Hematopoietic multipotent progenitor cell (in vitro differentiated cells): ENCODE measurements around the gene PLCL1. TPM values are rescaled to one million over a fixed set of nuclear protein-coding genes. Genes with fewer than 3 reads are reported as not detected.

Experiments used
- DNase-seq, 3 donors: peaks; one replicate each; pipeline ENCODE4 v3.0.0-alpha.2; 2011 to 2015; ENCODE audit warnings: low read depth in 2 of 3, low spot score in 2 of 3
- total RNA-seq: library from RNA; depleted of rRNA; stranded (reverse); fragments of >200 nt; gene quantifications from one replicate; pipeline ENCODE4 v1.2.3, GENCODE V29; 2012

PLCL1 gene
- total RNA-seq, 1 donor: 0.27 TPM

DNA sequence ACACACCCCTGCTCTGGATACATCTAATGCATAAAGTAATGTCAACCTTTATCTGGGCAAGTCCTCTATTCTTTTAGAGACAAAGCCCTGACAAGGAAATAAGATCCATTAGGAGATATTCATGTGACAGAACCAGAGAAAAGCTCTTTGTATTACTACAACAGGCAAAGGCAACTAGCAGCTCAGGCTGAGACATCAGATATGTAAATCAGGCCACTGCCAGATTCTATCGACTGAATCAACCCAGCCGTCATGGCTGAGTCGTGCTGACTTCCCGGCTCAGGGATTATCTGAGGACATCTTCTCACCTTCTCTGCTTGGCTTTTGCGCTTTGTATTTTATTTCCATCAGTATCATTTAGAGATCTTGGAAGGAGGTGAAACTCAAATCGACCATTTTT, 294.5 kb downstream of the PLCL1 start:
- DNase-seq: no peak

DNA sequence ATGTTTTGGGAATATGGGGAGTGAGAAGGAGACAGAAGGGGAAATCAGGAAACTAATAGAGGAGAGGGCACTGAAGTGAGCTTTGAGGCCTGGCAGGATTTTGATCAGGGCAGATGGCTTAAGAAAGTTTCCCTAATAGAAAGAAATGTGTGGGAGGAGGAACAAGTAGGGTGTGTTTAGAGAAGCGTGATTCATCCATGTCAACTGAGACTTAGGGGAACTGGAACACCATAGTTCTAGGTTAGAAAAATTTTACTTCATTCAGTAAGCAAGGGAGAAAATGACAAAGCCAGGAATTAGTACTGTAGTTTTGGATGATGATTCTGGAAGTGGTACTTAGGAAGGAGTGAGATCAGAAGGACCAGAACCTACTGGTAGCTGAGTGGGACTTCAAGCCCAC, 296.0 kb downstream of the PLCL1 start:
- DNase-seq: no peak

DNA sequence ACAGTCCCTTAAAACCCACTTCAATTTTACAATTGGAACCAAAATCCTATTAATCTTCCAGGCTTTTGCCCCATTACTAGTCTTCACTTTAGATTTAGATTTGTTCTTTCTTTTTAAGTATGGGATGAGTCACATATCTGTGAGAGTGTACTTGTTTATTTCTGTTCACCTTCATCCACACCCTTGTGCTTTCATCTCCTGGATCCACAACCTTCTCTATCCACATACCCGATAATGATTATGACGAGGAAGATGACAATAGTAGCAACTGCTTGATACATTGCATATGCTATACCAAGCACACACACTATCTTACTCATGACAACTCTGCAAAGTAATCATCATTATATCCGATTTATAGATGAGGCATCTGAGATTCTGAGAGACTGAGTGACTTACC, 297.3 kb downstream of the PLCL1 start:
- DNase-seq: no peak

DNA sequence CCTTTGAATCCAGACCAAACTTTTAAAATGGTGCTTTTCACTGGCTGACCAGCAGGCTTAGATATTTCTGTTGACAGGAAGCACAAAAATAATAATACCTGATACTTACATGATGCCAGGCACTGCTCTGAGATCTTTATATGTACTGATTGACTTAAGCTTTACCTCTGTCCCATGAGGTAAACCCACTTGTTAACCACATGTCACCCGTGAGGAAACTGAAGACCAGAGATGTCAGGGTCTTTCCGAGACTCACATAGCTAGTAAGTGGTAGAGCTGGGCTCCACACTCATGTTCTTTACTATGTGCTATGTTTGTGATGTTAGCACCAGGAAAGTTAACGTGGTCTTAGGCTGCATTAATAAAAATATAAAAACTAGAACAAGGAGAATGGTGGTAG, 297.7 kb downstream of the PLCL1 start:
- DNase-seq: no peak

DNA sequence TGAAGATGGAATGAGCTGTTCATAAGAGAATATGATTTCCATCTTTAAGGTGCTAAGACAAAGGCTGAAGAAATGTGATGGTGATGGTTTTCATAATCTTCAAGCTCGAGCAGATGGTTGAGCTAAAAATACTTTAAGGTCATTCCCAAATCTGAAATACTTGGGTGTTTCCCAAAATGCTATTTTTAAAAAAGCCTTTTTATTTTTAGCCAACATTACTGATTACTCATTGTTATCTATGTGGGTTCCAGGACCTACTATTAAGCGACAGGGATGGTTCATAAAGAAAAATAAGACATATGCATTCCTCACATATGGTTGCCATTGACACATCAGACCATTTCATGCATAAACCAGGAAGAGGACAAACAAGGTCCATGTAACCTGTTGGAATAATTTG, 298.5 kb downstream of the PLCL1 start:
- DNase-seq: no peak

DNA sequence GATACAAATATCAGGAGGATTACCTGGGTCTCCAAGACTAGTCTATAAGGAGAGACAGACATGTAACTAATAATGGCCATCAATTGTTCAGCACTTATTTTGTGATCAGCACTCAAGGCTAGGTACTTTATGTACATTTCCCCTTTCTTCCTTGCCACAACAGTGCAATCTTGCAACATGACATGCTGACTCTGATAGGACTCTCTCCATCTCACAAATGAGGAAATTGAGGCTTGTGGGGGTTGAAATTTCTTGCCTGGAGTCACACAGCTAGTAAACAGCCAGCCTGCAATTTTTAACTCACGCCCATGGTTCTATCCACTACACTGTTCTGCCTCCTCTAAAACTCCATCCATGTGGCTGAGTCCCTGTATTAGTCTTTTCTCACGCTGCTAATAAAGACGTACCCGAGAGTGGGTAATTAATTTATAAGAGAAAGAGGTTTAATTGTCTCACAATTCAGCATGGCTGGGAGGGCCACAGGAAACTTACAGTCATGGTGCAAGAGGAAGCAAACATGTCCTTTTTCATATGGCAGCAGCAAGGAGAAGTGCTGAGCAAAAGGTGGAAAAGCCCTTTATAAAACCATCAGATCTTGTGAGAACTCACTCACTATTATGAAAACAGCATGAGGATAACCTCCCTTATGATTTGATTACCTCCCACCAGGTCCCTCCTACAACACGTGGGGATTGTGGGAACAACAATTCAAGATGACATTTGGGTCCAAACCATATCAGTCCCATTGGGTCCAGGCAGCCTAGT, 302.4 kb downstream of the PLCL1 start:
- DNase-seq: peak in 1 of 3 donors; percentile 48

DNA sequence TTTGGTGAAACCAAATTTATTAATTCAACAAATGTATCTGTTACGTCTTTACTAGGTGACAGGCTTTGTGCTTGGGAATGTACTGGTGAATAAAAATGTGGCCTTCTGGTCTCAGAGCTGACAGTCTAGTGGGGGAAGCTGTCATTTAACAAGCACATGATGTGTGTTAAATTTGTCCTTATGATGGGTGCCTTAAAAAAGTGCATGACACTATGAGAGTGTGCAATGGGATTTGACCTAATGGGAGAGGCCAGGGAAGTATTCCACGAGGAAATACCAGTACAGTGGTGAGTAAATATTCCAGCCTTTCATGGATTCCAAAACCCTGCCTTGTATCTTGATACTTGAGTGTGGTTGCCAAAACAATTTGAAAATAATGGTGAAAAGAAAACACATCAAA, 308.9 kb downstream of the PLCL1 start:
- no peak for DNase-seq

DNA sequence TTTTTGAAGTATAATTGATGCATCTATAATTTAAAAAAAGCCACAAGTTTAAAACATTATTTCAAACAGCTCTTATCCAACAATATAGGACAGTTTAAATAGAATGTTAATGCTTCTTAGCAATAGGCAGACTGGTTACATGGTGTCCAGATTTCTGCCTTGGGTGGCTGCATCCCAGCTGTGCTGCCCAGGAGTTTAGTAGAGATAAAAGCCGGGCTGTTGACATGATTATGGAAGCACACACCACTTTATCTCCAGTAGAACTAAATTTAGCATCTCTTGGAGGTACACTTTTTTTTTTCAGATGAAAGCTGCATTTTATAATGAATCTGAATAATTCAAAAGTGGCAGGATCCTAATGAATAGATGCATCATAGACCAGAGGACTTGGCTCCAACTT, 309.7 kb downstream of the PLCL1 start:
- no peak for DNase-seq

DNA sequence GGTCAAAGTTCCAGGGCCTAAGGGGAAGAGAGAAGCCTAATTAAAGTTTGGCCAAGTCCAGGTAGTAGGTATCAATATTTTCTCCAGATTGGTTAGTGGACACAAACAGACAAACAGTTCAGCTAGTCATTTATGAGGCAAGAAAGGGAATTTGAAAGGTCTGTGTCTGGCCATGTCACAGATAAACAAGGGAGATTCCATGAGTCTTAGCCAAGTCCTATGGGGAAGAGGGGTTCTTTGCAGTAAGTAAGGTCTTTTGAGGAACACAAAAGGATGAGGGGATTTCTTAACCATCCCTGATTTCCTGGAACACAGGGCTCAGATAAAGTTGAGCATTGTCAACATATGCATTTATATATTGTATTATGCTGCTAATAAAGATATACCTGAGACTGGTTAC, 310.8 kb downstream of the PLCL1 start:
- DNase-seq: no peak

DNA sequence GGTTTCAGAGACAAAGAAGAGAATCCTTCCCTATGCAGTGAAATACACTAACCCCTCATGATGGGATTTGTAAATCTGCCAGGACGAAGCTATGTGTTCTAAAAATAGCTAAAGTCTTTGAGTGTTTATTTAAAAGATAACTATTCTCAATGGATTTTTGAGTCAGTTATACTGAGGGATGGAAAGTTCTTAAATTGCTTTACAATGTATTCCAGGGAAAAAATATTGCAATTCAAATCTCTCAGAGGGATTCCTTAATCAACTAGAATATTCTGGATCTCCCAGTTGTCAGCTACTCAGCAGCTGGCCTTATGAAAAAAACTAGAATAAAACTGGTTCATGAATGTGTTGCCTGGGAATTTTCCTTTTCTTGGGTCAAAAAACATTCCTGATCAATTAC, 312.4 kb downstream of the PLCL1 start:
- DNase-seq: no peak

DNA sequence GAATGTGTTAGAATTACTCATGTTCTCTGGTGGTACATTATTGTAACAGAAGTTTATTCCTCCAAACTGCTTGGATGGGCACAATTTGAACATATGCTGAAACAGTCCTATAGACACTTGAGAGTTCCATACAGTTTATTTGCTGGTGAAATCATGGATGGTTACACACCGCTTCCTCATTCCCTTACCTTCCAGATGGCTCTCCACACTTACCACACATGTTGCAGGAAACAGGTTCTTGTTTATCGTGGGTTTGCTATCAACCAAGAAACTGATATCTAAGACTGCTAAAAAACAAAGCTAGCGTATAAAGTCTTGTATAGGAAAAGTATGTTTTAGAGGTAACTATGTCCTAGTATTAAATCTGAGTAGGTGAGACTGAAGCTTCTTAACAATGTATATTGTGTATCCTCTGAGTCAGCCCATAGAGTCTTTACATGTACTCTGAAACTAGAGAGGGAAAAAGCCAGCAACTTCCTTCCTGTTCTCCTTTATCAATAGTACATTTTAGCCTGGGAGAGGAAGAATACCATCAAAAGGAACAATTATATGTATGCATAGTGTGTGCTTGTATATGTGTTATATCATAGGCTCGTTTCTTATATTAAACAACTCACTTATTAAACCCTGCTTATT, 313.1 kb downstream of the PLCL1 start:
- DNase-seq: peak in 1 of 3 donors; percentile 25

DNA sequence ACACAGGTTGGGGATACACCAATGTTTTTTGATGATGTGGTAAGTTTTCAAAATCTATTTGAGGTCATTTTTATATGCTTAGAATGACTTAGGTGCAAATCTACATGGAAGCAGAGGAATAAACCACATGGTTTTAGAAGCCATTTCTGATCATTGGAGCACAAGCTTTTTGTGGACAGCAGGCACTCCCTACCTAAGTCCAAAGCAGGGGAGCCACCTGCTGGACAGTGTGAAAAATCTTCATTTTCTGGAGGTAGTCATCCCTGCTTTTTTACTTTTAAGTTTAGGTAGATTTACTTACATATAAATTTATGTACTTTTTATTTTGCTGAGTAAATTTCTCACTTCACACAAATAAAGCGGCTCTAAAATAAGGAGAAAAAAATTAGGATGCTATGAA, 323.2 kb downstream of the PLCL1 start:
- DNase-seq: peak; percentile 7 to 80 (median 39)

DNA sequence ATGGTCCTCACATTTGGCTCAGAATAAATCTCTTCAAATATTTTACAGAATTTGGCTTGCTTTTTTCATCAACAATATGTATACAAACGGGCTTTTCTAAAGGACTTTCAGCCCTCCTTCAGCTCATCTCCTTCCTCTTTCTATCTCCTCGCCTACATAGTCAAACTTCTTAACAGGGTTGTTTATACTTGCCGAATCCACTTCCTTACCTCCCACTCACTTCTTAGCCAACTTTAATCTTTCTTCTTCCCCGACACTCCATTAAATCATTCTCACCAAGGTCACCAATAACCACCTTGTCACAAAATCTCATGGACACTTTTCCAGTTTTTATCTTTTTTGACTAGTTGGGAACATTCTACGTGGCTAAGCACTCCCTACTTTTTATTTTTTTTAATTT, 325.2 kb downstream of the PLCL1 start:
- no peak for DNase-seq

DNA sequence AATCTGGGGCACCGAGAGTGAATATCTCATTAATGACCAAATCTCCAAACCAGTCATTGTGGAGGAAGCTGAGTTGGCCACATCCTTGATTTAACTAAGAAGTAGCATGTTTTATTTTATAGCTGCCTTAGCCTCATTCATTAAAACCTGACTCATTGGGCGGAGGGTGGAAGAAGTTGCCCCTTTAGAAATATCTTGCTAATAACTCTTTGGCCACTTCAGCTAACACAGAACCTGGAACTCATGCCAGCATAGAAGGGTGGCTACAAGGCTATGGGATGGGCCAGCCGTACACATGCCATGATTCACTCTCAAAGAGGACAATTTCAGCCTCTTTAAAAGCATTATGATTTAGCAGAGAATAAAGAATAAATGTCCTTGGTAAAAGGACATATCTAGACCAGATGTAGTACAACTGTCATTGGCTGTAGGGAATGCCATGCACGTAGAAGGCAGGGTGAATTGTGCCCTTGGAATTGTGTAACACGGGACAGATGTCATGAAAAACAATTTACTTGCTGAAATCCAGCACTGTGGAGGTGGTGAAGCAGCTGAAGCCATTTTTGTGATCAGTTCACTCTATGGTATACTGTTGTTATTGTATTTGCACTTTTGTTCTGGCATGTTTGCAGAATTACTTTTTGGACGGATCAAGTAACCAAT, 330.0 kb downstream of the PLCL1 start:
- no peak for DNase-seq

DNA sequence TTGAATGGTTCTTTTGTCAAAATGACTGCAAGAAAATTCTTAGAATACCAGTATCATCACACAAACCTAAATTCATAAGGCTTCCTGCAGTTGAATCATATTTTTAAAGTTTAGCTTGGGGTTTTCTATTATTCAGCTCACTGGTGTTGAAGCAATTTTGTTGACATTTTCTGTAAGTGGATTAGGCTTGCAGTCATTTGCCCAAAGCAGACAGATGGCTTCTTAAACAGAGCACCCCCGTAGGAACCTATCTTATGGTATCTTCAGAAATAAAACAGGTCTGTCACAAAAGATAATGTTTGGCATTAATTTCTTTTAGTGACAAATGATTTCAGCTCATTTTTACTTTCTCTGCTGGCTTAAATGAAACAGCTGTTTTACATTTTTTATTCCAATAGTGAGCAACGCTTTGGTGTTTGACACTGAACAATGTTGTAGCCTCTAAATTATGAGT, 331.1 kb downstream of the PLCL1 start:
- DNase-seq: no peak

DNA sequence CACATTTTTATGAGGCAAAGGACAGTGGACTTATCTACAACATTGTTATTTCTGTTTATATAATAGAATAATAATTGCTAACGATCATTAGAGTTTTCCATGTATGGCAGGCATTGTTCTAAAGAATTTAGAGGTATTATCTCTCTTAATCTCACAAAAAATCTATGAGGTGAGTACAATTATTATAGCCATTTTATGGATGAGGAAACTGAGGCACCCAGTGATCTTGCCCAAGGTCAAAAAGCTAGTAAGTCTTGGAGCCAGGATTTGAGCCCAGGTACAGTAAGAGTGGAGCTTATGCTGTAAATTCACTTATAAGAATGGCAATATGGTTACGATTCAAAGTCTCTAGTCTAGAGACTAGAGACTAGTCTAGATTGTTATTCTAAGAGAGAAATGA, 331.7 kb downstream of the PLCL1 start:
- DNase-seq: no peak

DNA sequence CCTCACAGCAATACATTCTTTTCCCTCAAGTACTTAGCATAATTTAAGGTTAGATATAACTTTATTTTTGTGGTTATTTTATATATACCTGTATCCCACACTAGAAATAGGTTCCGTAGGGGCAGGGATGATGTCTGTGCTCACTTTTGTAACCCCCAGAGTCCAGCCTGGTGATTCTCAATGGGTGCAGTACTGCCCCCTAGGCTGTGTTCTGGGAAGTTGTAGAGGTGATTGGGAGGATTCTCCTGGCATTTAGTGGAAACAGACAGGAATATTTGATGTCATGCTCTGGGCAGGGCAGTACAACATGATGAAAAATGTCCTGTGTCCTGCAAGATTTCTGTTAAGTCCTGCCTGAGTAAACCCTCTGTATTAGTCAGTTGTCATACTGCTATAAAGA, 333.3 kb downstream of the PLCL1 start:
- no peak for DNase-seq

DNA sequence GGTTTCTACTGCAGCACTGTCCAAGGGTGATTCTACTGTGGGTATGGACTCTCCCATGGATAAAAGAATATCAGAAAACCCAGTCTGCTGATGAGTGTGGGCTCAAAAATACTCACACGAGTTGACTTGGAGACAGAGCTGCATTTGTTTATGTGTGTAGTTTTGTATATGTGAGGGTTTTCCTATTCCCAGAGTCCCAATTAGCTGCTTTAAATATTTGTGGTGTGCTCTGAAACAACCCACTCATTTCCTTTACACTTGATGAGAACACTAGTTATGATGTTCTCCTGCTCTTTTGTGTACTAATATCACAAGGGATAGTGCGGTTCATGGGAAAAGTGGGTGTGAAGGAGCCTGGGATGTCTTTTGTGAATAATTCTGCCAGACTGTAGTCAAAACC, 337.3 kb downstream of the PLCL1 start:
- no peak for DNase-seq

DNA sequence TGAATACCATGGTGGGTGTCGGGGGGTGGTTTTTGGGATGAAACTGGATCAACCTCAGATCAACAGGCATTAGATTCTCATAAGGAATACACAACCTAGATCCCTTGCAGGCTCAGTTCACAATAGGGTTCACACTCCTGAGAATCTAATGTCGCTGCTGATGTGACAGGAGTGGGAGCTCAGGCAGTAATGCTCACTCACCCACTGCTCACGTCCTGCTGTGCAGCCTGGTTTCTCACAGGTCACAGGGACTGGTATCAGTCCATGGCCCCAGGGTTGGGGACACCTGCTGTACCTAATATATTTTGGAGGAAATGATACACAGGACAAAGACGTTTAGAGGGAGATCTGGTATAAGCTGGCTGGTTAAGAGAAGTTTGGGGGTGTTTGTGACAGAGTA, 338.8 kb downstream of the PLCL1 start:
- DNase-seq: no peak

DNA sequence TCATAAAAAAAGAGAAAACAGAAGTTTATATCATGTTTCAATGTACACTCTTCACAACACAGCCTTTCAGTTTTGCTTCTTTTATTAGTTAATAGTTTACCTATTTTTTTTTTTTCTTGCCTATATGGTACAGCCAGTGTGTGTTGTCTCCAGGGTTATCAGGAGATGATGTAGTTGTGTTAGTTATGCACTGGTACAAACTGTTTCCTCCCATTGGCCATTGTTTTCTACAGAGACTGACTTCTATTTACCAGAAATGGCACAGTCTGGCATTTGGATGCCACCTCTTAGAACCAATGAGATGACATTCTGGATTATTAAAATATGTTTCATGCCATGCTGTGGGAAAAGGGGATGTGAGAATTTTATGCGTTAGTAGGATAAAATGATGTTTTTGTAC, 339.4 kb downstream of the PLCL1 start:
- DNase-seq: no peak

DNA sequence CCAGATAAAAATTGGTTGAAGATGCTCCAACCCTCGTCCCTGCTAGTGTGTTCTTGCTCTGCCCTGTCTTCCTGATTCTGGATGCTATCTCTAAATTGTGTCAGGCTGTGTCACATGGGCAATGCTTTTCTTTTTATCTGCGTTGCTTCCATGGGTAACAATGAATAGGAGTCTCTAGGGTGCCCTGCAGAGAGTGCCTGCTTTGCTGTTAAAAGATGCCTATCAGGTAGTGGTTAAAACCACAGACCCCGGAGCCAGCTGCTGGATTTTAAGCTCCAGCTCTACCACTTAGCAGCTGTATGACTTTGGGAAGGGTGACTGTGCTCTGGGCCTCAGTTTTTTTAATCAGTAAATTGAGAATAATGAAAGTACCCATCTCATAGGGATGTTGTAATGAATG, 340.3 kb downstream of the PLCL1 start:
- DNase-seq: peak in 2 of 3 donors; percentile 25 to 80

DNA sequence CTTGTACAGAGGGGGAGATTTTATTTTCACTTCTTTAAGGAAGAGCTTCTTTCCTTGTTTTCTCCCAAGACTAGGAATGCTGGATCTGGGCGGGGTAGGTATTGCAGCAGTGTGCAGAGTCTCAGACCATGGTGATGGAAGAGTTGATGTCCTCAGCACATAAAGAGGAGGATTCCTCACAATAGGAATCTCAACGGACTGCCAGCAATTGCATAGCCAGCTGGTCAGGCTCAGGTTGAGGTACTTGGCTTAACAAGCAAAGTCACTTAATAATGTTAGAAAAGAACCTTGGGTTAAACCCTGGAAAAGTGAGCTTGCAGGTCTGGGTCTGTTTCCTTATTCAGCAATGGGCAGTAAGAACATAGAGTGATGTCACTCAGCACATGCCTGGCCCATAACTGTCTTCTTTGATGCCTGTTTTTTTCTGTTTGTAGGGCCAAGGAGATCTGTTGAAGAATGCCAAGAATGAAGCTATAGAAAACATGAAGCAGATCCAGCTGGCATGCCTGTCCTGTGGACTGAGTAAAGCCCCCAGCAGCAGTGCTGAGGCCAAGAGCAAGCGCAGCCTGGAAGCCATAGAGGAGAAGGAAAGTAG, 342.1 kb downstream of the PLCL1 start:
- DNase-seq: no peak
